CMK (cell line): ENCODE data around the gene TLK1.
A peak's percentile ranks its signal among the peaks of the same experiment; 100 is the strongest.
"Not testable (repeated sequence)": the region's sequence is repeated elsewhere in the genome, so short reads cannot be mapped to it uniquely, and the experiment has no call there.

Source experiments
- DNase-seq: peaks from one replicate; pipeline ENCODE4 v3.0.0-alpha.2; 2010; ENCODE audit warnings: low read depth

Gene TLK1

DNA sequence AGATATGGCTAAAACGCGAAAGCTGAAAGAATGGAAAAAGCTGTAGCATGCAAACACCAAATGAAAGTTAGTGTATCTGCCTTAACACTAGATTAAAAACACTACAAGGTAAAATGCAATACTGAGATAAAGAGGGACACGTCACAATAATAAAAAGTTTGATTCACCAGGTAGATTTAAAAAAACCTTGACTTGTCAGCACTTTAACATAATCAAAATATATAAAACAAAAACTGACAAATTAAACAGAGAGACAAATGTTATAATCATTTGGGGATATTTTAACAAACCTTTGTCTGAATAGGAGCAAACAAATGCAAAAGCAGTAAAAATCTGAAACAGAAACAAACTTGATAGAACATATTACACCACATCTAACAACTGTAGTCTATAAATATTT is 18.3 kb downstream of the TLK1 start:
- no peak for DNase-seq

DNA sequence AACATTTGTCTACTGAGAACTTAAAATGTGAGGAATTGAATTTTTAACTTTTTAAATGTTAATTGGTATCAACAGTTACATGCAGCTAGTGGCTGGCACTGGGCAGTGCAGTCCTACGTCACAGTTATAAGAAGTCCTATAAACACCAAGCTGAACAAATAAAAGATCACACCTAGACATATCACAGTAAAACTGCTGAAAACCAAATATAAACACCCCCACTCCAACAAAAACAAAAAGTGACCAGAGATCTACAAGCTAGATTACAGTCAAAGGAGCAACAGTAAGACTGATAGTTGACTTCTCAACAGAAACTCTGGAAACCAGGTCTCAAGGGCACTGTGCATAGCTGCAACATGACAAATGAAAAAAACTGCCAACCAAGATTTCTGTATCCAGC is 19.4 kb downstream of the TLK1 start:
- no peak for DNase-seq

DNA sequence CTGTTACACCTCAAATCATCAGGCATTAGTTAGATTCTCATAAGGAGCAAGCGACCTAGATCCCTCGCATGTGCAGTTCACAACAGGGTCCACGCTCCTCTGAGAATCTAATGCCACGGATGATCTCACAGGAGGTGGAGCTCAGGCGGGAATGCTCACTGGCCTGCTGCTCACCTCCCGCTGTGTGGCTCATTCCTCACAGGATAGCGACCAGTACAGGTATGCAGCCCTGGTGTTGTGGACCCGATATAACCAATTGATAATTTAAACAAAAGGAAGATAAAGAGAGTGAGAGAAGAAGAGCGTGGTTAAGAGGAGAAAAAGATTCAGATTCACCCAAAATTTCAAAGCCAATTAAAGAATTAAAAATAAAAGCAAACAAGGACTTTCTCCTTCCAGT is 20.8 kb downstream of the TLK1 start:
- DNase-seq = no peak

DNA sequence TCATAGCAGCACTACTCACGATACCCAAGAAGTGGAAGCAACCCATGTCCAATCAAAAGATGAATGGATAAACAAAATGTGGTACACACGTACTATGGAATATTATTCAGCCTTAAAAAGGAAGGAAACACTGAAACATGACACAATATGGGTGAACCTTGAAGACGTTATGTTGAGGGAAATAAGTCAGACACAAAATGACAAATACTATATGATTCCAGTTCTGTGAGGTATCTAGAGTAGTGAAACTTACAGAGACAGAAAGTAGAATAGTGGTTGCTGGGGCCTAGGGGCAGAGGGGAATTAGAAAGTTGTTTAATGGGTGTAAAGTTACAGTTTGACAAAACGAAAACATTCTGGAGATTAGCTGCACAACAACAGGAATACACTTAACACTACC is 24.7 kb downstream of the TLK1 start:
- no peak for DNase-seq

DNA sequence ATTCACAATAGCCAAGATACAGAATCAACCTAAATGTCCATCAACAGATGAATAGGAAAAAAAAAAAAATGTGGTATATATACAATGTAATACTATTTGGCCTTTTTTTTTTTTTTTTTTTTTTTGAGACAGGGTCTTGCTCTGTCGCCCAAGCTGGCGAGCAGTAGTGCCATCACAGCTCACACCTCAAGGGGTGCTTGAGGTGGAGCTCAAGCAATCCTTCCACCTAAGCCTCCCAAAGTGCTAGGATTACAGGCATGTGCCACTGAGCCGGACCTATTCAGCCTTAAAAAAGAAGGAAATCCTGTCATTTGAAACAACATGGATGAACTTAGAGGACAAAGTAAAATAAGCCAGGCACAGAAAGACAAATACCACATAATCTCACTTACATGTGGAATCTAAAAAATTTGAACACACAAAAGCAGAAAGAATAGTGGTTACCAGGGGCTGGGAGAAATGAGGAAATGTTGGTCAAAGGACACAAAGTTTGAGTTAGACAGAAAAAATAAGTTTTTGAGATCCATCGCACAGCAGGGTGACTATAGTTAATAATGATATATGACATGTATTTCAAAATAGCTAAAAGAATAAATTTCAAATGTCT is 26.0 kb downstream of the TLK1 start:
- no peak for DNase-seq

DNA sequence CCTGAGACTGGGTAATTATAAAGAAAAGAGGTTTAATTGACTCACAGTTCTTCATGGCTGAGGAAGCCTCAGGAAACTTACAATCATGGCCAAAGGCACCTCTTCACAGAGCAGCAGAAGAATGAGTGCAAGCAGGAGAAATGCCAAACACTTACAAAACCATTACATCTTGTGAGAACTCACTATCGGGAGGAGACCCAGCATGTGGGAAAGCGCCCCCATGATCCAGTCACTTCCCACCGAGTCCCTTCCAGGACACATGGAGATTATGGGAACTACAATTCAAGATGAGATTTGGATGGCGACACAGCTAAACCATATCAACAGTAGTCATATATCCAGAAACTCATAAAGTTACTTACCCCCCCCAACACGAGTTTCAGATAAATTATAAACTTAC is 28.6 kb downstream of the TLK1 start:
- no peak for DNase-seq

DNA sequence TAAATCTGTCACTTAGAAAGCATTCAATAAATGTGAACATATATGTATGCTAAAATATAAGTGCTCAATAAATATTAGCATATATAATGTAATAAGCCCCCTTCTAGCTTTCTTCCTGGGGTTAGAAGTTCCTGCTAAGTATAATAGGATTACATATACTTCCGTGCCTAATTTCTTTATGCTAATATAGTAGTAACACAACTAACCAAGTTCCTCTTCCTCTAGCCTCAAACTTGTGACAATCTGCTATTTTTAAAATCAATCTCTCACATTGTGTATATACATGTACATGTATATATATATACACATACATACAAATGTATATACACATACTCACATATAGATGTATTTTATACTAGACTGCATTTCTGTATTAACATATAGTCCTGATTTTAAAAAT is 32.2 kb downstream of the TLK1 start:
- no peak for DNase-seq

DNA sequence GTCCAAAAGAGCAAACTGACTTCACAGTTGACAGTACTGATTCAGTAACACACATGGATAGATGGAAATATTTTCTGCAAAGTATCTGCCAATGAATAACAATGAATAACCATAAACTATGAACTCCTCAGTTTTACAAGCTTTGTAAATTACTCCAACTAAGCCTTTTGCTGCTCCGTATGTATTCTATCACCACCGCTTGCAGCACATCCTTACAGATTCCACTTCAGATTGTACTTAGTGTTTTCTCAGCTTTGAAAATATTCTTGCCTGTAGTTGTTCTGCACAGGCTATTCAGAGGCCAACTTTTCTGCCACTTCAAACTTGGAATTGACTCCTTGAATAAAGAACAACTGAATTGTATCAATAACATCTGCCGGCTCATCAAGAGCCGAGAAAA is 36.2 kb downstream of the TLK1 start:
- no peak for DNase-seq

DNA sequence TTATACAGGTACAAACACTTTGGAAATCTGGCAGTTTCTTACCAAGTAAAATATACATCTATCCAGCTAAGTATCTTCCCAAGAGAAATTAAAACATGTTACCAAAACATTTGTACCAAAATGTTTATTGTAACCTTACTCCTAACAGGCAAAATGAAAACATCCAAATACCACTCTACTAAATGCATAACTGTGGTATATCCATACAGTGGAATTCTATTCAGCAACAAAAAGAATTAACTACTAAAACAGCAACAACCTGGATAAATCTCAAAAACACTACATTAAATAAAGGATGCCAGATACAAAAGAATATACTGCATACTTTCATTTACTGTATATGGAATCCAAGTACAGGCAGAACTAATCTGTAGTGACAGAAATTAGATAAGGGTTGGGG is 51.1 kb downstream of the TLK1 start:
- DNase-seq = no peak

DNA sequence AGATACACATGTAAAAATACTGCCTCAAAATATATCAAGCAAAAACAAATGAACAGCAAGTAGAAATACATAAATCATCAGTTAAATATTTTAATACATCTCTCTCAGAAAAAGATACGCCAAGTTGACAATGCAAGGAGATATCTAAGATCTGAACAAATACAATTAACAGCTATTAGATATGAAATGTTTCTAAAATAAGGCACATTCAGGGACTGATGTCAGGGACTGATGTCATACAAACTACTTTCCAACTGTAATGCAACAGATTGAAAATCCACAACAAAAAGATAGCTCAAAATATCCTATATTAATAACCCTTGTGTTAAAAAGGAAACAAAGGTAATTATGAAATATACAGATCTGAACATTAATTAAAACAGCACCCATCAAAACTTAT is 51.7 kb downstream of the TLK1 start:
- no peak for DNase-seq

DNA sequence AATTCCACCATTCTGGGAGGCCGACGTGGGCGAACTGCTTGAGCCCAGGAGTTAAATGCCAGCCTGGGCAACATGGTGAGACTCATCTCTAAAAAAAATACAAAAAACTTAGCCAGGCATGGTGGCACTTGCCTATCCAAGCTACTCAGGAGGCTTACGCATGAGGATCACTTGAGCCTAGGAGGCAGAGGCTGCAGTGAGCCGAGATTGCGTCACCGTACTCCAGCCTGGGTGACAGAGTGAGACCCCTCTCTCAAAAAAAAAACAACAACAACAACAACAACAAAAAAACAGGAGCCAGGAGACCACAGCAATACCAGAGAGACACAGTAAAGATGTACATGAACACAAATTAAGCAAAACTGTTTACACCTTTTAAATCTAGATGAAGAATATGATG is 52.9 kb downstream of the TLK1 start:
- no peak for DNase-seq

DNA sequence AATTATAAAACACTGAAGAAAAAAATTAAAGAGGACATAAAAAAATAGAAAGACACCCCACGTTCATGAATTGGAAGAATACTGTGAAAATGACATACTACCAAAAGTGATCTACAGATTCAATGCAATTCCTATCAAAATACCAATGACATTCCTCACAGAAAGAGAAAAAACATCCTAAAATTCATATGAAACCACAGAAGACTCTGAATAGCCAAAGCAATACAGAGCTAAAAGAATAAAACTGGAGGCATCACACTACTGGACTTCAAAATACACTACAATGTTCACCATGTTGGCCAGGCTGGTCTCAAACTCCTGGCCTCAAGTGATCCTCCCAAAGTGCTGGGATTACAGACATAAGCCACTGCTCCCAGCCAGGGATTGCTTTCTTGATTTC is 56.3 kb downstream of the TLK1 start:
- no peak for DNase-seq

DNA sequence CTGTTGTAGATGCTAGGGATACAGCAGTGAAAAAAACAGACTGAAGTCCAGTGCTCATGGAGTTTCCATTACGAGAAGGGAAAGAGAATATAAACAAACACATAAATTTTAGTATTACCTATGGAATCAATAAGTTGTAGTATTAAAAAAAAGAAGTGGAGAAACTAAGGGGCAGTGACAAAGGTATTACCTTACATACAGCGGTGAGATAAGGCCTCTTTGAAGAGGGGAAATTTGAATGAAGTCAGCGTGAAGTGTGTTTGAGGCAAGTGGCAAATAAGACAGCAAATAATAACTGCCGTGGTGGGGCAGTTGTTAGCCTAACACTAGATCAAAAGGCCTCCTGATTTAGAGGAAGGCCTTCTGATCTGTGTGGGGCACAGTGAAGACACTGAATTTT is 57.9 kb downstream of the TLK1 start:
- DNase-seq = no peak

DNA sequence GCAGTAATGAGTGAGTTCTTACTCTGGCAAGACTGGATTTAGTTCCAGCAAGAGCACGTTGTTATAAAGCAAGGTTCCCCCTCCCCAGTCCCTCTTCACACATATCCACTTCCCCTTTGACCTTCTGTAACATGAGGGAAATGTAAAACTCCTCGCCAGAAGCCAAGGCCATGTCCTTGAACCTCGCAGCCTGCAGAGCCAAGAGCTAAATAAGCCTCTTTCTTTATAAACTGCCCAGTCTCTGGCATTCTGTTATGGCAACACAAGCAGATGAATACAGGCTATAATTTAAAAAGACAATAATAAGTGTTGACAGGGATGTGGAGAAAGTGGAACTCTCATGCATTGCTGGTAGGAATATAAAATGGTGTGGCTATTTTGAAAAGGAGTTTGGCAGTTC is 60.3 kb downstream of the TLK1 start:
- DNase-seq = no peak

DNA sequence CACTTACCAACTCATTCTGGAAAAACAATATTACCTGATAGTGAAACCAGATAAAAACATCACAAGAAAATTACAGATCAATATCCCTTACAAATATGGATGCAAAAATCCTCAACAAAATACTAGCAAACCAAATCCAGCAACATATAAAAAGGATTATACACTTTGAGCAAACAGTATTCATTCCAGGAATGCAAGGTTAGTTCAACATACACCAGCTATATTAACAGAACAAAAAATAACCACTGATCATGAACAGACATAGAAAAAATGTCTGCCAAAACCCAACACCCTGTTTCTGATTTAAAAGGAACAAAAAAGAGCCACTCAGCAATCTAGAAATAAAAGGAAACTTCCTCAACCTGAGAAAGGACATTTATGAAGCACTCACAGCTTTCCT is 62.1 kb downstream of the TLK1 start:
- no peak for DNase-seq

DNA sequence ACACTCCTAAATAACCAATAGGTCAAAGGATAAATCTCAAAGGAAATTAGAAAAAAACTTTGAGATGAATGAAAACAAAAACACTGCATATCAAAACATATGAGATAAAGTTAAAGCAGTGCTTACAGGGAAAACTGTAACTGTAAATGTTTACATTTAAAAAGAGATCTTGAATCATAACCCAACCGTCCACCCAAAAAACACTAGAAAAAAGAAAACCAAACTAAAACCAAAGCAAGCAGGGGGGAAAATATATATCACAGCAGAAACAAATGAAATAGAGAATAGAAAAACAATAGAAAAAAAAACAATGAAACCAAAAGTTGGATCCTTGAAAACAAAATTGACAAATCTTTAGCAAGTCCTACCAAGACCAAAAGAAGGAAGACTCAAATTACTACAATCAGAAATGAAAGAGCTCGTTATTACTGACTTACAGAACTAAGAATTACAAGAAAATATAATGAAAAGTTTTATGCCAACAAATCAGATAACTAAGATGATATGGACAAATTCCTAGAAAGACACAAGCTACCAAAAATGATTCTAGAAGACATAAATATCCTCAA is 65.6 kb downstream of the TLK1 start:
- DNase-seq = no peak

DNA sequence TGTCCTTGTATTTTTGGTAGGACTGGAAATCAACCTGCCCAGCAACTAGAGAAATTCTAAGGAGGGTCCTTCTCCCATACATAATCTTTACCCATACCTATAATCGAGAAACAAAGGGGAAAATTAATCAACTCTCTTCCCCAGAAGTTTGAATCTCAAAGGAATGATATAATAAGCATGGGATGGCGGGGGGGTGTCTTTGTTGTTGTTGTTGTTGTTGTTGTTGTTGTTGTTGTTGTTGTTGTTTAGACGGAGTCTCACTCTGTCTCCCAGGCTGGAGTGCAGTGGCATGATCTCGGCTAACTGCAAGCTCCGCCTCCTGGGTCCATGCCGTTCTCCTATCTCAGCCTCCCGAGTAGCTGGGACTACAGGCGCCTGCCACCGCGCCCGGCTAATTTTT is 69.2 kb downstream of the TLK1 start:
- not testable (repeated sequence) for DNase-seq

DNA sequence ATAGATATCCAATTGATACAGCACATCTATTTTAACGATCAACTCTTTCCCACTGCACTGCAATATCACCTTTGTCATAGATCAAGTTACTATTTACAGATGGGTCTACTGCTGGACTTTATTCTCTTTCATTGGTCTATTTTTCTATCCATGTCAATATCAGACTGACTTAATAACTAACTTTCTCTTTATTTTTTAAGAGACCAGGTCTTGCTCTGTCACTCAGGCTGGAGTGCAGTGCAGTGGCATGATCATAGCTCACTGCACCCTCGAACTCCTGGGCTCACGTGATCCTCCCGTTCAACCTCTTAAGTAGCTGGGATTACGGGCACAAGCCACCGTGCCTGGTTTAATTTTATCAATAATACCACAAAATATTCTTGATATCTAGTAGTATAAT is 71.2 kb downstream of the TLK1 start:
- DNase-seq = no peak

DNA sequence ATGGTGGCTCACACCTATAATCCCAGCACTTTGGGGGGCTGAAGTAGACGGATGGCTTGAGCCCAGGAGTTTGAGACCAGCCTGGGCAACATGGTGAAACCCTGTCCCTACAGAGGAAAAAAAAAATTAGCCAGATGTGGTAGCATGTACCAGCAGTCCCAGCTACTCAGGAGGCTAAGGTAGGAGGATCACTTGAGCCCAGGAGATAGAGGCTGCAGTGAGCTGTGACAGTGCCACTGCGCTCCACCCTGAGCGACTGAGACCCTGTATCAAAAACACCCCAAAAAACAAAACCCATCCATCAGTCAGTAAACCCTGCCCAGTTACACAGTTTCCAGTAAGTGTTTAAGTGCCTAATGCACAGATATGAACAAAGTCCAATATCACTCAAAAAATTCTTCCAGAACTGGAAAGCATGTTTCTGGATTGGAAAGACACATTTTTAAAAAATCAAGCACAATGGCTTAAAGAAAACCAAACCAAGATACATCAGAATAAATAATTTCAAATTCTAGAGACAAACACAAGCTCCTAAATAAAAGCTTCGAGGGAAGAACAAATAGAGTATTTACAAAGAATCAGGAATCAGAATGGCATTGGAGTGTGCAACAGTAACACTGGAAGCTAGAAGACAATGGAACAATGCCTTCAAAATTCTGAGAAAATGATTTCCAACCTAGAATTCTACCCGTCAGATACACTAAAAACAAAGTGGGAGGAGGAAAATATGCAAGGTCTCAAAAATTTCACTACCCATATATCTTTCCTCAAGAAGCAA is 72.4 kb downstream of the TLK1 start:
- no peak for DNase-seq

DNA sequence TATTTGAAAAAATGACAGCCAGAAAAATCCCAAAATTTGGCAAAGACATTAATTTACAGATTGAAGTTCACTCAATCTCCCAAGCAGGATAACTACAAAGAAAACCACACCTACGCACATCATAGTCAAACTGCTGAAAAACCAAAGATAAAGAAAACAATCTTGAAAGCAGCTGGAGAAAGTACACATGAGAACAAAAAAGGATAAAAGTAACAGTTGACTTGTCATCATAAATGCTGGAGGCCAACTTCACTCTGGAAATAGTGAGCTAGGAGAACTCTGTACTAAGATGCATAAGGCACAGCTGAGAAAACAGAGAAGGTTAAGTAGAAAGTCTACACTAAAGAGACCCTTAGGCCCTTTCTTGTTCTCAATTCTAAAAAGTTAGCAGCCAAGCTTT is 73.1 kb downstream of the TLK1 start:
- DNase-seq = no peak

DNA sequence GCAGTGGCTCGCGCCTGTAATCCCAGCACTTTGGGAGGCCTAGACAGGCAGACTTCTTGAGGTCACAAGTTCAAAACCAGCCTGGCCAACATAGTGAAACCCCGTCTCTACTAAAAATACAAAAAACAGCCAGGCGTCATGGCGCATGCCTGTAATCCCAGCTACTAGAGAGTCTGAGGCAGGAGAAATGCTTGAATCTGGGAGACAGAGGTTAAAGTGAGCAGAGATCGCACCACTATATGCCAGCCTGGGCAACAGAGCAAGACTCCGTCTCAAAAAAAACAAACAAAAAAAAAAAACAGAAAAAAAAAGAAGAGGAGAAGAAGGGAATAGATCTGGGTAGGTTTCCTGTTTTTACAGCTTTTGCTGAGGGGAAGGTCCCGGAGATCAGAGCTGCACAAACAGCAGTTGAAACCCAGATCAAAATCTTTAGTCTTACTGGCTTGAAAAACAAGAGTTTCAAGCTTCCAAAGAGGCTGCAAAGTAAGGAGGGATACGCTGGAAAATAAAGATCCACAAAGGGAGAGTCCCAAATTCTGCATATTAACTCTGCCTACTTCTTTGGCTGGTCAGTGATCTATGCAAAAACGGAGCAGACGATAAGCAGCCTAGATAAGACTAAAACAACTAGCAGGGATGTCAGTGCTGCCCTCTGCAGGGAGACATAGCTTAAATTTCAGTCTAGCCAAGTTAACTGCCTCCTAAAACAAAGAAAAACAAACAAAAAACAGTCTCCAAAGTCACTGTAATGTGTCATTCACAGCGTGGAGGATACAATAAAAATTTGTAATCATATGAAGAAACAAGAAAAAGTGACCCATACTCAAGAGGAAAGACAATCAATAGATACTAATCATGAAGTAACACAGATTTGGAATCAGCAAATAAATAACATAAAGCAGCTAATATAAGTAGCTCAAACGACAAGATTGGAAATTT is 74.1 kb downstream of the TLK1 start:
- DNase-seq = peak; percentile 44

DNA sequence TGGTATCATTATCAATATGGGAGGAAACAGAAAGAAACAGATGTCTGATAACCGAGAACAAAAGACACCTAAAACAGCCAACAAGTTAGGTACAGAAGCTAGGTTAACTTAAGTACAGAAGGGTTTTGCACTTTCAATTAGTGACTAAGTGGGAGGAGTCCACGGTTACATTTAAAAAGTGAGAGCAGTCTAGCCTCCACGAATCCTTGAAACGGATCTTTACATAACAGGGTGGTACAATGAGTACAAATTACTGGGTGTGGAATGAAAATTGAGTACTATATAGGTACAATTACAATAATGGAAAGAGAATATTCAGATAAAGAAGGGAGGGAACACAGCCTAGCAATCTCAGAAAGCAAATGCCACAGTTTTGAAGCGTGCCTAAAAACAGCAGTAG is 76.6 kb downstream of the TLK1 start:
- DNase-seq = no peak

DNA sequence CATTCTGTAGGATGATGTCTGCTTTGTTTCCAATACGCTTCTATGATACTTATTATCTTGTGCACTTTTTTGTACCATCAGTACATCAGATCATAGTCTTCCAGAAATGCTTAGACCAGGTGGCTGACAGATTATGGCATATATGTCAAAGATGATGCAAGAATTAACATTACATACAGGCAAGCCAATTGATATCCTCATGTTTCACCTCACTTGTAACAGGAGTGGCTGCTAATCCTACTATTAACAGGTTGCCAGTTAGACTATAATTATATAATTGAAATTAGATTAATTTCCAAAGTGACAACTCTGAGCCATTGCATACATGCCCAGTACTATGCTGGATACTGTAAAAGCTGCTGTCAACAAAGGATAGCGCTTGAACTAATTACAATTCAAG is 77.2 kb downstream of the TLK1 start:
- no peak for DNase-seq
